ENCODE data around the gene DNER. TPM values are rescaled to one million over a fixed set of nuclear protein-coding genes. Genes with fewer than 3 reads are reported as not detected.

Gene DNER
- total RNA-seq, 1 experiment from 2014 or later = 8.4 TPM

DNA sequence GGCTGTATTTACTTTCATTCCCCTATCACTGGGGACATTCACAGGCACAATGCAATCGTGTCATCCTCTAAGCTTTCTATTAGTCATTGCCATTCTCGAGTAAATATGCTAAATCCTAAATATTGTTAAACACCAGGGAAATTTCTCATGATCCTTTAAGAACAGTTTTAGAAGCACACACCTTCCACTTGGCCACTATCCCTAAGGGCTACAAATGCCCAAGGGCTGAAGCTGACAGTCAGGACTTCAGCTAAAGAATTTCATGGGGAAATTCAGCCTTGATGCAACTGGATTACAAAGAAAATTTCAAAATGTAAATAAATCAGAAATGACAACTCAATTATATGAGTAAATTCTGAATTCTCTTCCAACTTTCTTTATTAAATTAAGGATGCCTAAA lies 280.2 kb downstream of the DNER start:
- POLR2A ChIA-PET (ENCODE audit: low non-redundant PET) = no interaction called here
- no TSS peak for BruUV-seq (replicated peaks)
- CTCF ChIA-PET = interaction anchor here (0.6 kb wide), 1 partner anchor 89 kb away, joined by 3 read pairs; no protein-coding TSS in a partner anchor

DNA sequence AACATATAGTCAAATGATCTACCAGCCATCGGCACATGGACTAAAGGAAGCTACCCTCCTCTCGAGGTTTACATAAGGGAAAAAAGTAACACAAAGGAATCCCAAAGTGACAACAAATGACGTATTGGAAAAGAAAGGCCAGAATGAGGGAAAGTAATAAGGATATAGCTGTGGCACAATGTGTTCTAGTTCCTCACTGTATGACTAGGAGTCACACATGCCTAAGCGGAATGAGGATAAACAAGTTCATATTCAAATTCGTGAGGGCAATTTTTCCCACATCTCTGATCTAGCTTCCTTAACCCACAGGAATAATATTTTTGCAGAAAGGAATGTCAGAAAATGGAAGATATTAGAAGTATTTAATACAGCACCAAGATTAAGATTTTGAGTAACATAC lies 281.0 kb downstream of the DNER start:
- ChIA-PET CTCF (interaction anchor here (0.9 kb wide), 1 partner anchor 158 kb away, joined by 3 read pairs; no protein-coding TSS in a partner anchor), POLR2A (ENCODE audit: low non-redundant PET) (no interaction called here)
- no peak overlapping the region for H3K4me3 ChIP-seq (ENCODE audit: low read depth, low read length, poor library complexity, severe bottlenecking)
- no peaks in the 10 kb centered on the region for H3K9me3 ChIP-seq (ENCODE audit: low read depth, low read length, poor library complexity, severe bottlenecking)
- intact Hi-C loops (cut with micrococcal nuclease; ENCODE audit: unreplicated experiment) = loop anchor here (5.0 kb wide), 1 partner anchor 284 kb away; no protein-coding TSS in a partner anchor
- TF ChIP-seq EZH2 (IDR thresholded peaks at IDR 0.05; ENCODE audit: borderline replicate concordance, low read depth, low read length, poor library complexity, severe bottlenecking) = no peak
- TF ChIP-seq, protein P1, sequence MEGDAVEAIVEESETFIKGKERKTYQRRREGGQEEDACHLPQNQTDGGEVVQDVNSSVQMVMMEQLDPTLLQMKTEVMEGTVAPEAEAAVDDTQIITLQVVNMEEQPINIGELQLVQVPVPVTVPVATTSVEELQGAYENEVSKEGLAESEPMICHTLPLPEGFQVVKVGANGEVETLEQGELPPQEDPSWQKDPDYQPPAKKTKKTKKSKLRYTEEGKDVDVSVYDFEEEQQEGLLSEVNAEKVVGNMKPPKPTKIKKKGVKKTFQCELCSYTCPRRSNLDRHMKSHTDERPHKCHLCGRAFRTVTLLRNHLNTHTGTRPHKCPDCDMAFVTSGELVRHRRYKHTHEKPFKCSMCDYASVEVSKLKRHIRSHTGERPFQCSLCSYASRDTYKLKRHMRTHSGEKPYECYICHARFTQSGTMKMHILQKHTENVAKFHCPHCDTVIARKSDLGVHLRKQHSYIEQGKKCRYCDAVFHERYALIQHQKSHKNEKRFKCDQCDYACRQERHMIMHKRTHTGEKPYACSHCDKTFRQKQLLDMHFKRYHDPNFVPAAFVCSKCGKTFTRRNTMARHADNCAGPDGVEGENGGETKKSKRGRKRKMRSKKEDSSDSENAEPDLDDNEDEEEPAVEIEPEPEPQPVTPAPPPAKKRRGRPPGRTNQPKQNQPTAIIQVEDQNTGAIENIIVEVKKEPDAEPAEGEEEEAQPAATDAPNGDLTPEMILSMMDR (conservative IDR thresholded peaks at IDR 0.05; ENCODE audit: low read depth, low read length) = no peak
- no peaks in the 10 kb centered on the region for H3K36me3 ChIP-seq (ENCODE audit: insufficient read depth, low read length, poor library complexity, severe bottlenecking)
- no peaks in the 10 kb centered on the region for H3K4me1 ChIP-seq (ENCODE audit: insufficient read depth, low read length, poor library complexity, severe bottlenecking)
- no peaks in the 10 kb centered on the region for H3K27me3 ChIP-seq (replicated peaks; ENCODE audit: insufficient read depth, low read depth, low read length, poor library complexity)
- BruUV-seq (replicated peaks) = no TSS peak
- no peak for DNase-seq (ENCODE audit: low spot score)
- no peak overlapping the region for H3K27ac ChIP-seq (ENCODE audit: low read depth, low read length, poor library complexity, severe bottlenecking)

More for the DNA sequence above, 280.2 kb downstream of the DNER start:
- Histone ChIP-seq H3K27ac (ENCODE audit: low read depth, low read length, poor library complexity, severe bottlenecking) (no peak overlapping the region), H3K36me3 (ENCODE audit: insufficient read depth, low read length, poor library complexity, severe bottlenecking) (no peaks in the 10 kb centered on the region), H3K27me3 (replicated peaks; ENCODE audit: insufficient read depth, low read depth, low read length, poor library complexity) (no peaks in the 10 kb centered on the region), H3K9me3 (ENCODE audit: low read depth, low read length, poor library complexity, severe bottlenecking) (no peaks in the 10 kb centered on the region), H3K4me3 (ENCODE audit: low read depth, low read length, poor library complexity, severe bottlenecking) (no peak overlapping the region), H3K4me1 (ENCODE audit: insufficient read depth, low read length, poor library complexity, severe bottlenecking) (no peaks in the 10 kb centered on the region)
- DNase-seq (ENCODE audit: low spot score) = no peak
- intact Hi-C loops (cut with micrococcal nuclease; ENCODE audit: unreplicated experiment) = loop anchor here (5.0 kb wide), 1 partner anchor 283 kb away; no protein-coding TSS in a partner anchor
- TF ChIP-seq EZH2 (IDR thresholded peaks at IDR 0.05; ENCODE audit: borderline replicate concordance, low read depth, low read length, poor library complexity, severe bottlenecking) = no peak
- TF ChIP-seq, protein P1 (conservative IDR thresholded peaks at IDR 0.05; ENCODE audit: low read depth, low read length) = no peak

DNA sequence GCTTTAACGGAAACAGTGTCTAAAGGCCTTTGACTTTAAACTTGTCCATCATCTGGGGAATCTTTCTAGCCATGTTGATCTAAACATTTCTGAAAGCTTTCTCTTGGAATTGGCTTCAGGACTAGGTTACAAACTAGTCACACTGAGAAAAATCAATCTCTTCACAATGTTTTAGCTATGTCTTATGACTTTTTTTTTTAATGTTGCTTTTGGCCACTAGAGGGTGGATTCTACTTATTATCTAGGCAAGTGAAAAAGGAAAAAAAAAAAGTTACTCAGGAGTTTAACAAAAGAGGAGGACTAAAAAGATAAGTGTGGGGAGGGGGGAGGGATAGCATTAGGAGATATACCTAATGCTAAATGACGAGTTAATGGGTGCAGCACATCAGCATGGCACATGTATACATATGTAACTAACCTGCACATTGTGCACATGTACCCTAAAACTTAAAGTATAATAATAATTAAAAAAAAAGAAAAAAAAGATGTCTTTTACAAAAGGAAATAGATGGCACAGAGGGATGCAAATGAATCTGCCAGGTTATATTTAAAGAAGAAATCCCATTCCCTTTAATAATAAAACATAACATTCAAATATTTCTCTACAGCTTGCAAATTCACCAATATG lies 282.9 kb downstream of the DNER start:
- no peak overlapping the region for H3K27ac ChIP-seq (ENCODE audit: low read depth, low read length, poor library complexity, severe bottlenecking)
- H3K9me3 ChIP-seq (ENCODE audit: low read depth, low read length, poor library complexity, severe bottlenecking) = no peaks in the 10 kb centered on the region
- DNase-seq (ENCODE audit: low spot score) = peak; percentile 69
- POLR2A ChIA-PET (ENCODE audit: low non-redundant PET) = no interaction called here
- CTCF ChIA-PET = interaction anchor here (0.6 to 1.2 kb wide), 9 partner anchors 56 to 846 kb away, joined by 3 to 12 read pairs (median 5); no protein-coding TSS in a partner anchor
- TF ChIP-seq EZH2 (IDR thresholded peaks at IDR 0.05; ENCODE audit: borderline replicate concordance, low read depth, low read length, poor library complexity, severe bottlenecking) = no peak
- TF ChIP-seq, protein P1 (conservative IDR thresholded peaks at IDR 0.05; ENCODE audit: low read depth, low read length) = peak; percentile 64
- no peaks in the 10 kb centered on the region for H3K36me3 ChIP-seq (ENCODE audit: insufficient read depth, low read length, poor library complexity, severe bottlenecking)
- intact Hi-C loops (cut with micrococcal nuclease; ENCODE audit: unreplicated experiment) = loop anchor here (2.0 to 5.0 kb wide), 2 partner anchors 155 to 286 kb away; no protein-coding TSS in a partner anchor
- no peaks in the 10 kb centered on the region for H3K27me3 ChIP-seq (replicated peaks; ENCODE audit: insufficient read depth, low read depth, low read length, poor library complexity)
- H3K4me3 ChIP-seq (ENCODE audit: low read depth, low read length, poor library complexity, severe bottlenecking) = no peak overlapping the region
- H3K4me1 ChIP-seq (ENCODE audit: insufficient read depth, low read length, poor library complexity, severe bottlenecking) = no peaks in the 10 kb centered on the region
- no TSS peak for BruUV-seq (replicated peaks)
